ENCODE measurements around the gene NUBPL.

GRCh38 chr14:31568161-31568560 lies 7.0 kb downstream of the NUBPL start:
- no peak for TF ChIP-seq EZH2phosphoT487 (IDR thresholded peaks at IDR 0.05; ENCODE audit: borderline replicate concordance, low read depth, low read length)
- TF ChIP-seq CTCF (conservative IDR thresholded peaks at IDR 0.05; ENCODE audit: low read length) = no peak
